Caco-2 (cell line): ENCODE results near the gene IRX3. TPM values are rescaled to one million over a fixed set of nuclear protein-coding genes. Genes with fewer than 3 reads are reported as not detected.

Source experiments
- Bru-seq: library from RNA; stranded (reverse); fragments of 400-500 nt; gene quantifications from one replicate; lab custom pipeline; 2021; lab: Mats Ljungman, UMichigan
- BruChase-seq, 2 experiments: library from RNA; stranded (reverse); fragments of 400-500 nt; gene quantifications; one replicate each; lab custom pipeline; 2021; lab: Mats Ljungman, UMichigan
- BruUV-seq: library from RNA; stranded (reverse); fragments of 400-500 nt; replicated peaks from 2 replicates; lab custom pipeline; 2021; lab: Mats Ljungman, UMichigan
- CTCF ChIA-PET: fragments of 300-600 bp; sonication (Branson Sonifier 250); formaldehyde crosslinking; loops from one replicate; lab custom pipeline; 2022; ENCODE audit warnings: antibody characterized with exemption; lab: Charles Lee
- POLR2A ChIA-PET: fragments of 300-600 bp; sonication (Branson Sonifier 250); formaldehyde crosslinking; loops from one replicate; lab custom pipeline; 2022; ENCODE audit warnings: antibody characterized with exemption; lab: Charles Lee
- DNase-seq, 2 experiments: peaks; one replicate each; pipeline versions ENCODE4 v3.0.0 to v3.0.0-alpha.2; 2020 to 2022
- H3K27me3 ChIP-seq: replicated peaks from 2 replicates; pipeline ENCODE4 v1.6.0; 2011; ENCODE audit warnings: low read length; ENCODE audit not compliant: control insufficient read depth, insufficient read depth
- H3K36me3 ChIP-seq: 2 replicates; pipeline ENCODE4 v1.5.1; 2011; ENCODE audit warnings: low read length; ENCODE audit not compliant: control insufficient read depth, insufficient read depth
- H3K4me1 ChIP-seq: fragments of 250-450 bp; sonication (Bioruptor Pico); 2 replicates; pipeline ENCODE4 v1.5.1; 2020; ENCODE audit warnings: mild to moderate bottlenecking
- H3K4me3 ChIP-seq: 2 replicates; pipeline ENCODE4 v1.5.1; 2011; ENCODE audit warnings: low read depth, mild to moderate bottlenecking, control low read depth, low read length
- H3K9me3 ChIP-seq: fragments of 250-450 bp; sonication (Bioruptor Pico); 2 replicates; pipeline ENCODE4 v1.5.1; 2020; ENCODE audit warnings: mild to moderate bottlenecking, moderate library complexity
- H3K27ac Mint-ChIP-seq: one replicate; pipeline ENCODE4 v1.8.0; 2022; ENCODE audit warnings: mixed read lengths; ENCODE audit not compliant: unreplicated experiment
- H3K27me3 Mint-ChIP-seq: one replicate; pipeline ENCODE4 v1.8.0; 2022; ENCODE audit warnings: mixed read lengths; ENCODE audit not compliant: insufficient read depth, unreplicated experiment
- H3K36me3 Mint-ChIP-seq: one replicate; pipeline ENCODE4 v1.8.0; 2022; ENCODE audit warnings: mild to moderate bottlenecking, mixed read lengths; ENCODE audit not compliant: insufficient read depth, unreplicated experiment
- H3K4me1 Mint-ChIP-seq: one replicate; pipeline ENCODE4 v1.8.0; 2022; ENCODE audit warnings: low read depth, mixed read lengths; ENCODE audit not compliant: unreplicated experiment
- H3K4me3 Mint-ChIP-seq: one replicate; pipeline ENCODE4 v1.8.0; 2022; ENCODE audit warnings: mild to moderate bottlenecking, moderate library complexity, mixed read lengths; ENCODE audit not compliant: unreplicated experiment
- H3K9me3 Mint-ChIP-seq: one replicate; pipeline ENCODE4 v1.8.0; 2022; ENCODE audit warnings: mixed read lengths; ENCODE audit not compliant: unreplicated experiment
- CTCF ChIP-seq, 2 experiments: fragments of 200-600 bp in 1 of 2; IDR thresholded peaks; 1 replicate in 1 of 2; 2 replicates in 1 of 2; pipeline versions ENCODE4 v1.5.1 to v1.8.0; 2011 to 2022; ENCODE audit warnings: antibody characterized with exemption in 1 of 2, control low read depth in 1 of 2, inconsistent platforms in 1 of 2, low read depth in 1 of 2, low read length in 1 of 2, mild to moderate bottlenecking in 1 of 2, moderate library complexity in 1 of 2; ENCODE audit not compliant: insufficient read depth in 1 of 2, severe bottlenecking in 1 of 2, unreplicated experiment in 1 of 2
- intact Hi-C: fragments of 100-400 bp; cut with micrococcal nuclease; formaldehyde crosslinking; loops from one replicate; pipeline ENCODE4 v1.10.0; 2022; ENCODE audit not compliant: unreplicated experiment
- long read RNA-seq: library from polyadenylated mRNA; stranded (forward); transcript quantifications from one replicate; pipeline ENCODE4 v2.0.0, GENCODE V29; 2022
- total RNA-seq: library from RNA; stranded (reverse); gene quantifications from 2 replicates; pipeline ENCODE4 v1.2.3, GENCODE V29; 2022

Gene IRX3
- total RNA-seq (63.2 and 73.3 TPM in 2 replicates), Bru-seq, nascent RNA (percentile 85 among the genes with signal in this experiment), BruChase-seq, experiment 1, labeled RNA remaining after a 2-hour chase (percentile 94 among the genes with signal in this experiment), BruChase-seq, experiment 2, labeled RNA remaining after a 6-hour chase (percentile 81 among the genes with signal in this experiment)
- long read RNA-seq, transcript IRX3-201 (4 exons, 2,601 nt), result major isoform, 42 of 84 reads
- long read RNA-seq, partial matches to known transcripts, result 31 of 84 reads
- long read RNA-seq, other reads (novel, unspliced or antisense), result 11 of 84 reads

DNA sequence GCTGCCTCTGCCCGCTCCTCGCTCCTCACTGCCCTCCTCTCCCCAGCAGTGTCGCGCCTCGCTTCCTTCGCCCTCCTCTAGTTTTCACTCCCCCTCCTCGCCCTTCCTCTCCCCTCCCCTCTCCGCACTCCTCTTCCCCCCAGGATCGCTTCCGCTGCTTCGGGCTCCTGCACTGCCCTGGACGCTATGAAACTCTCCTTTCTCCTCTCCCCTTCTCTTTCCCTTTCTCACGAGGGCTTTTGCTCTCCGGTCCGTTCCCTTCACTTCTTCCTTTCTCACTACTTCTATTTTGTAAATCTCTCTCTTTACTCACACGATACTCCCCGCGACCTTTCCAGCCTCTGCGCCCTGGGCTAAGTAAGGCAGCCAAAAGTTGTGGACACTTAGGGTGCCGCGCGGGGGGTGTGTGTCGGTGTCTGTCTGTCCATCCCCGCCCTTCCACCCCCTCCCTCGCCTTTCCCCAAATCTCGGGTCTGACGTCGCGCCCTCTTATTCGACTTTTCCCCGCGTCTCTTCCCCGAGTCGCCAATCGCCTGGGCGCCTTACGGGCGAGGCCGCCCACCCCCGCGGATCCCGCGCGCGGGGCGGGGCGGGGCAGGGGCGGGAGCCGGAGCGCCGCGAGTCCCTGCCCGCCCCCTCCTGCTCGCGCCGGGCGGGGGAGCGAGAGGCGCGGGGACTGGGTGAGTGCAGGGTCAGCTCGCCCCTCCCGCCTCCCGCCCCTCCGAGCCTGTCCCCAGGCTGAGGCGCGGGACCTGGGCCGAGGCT lies at the start of gene IRX3:
TSS of gene IRX3 (minus strand) at position 422 of the 765 bp plus-strand sequence. CDS start 737 bp downstream, outside the sequence.
- intact Hi-C loops, result loop anchor here (1.0 to 10.0 kb wide), 9 partner anchors 339 to 968 kb away; no protein-coding TSS in a partner anchor
- no peaks in the 10 kb centered on the region for H3K9me3 Mint-ChIP-seq
- Histone ChIP-seq H3K27me3 (no peaks in the 10 kb centered on the region), H3K4me1 (0 out of 2 replicates have a peak, but pooled peaks cover 5% of the 10 kb centered on the region), H3K9me3 (no peaks in the 10 kb centered on the region), H3K4me3 (peak within 1 kb of the TSS; percentile 83), H3K36me3 (no peaks in the 10 kb centered on the region)
- POLR2A ChIA-PET, result interaction anchor here (0.6 kb wide), 1 partner anchor 392 kb away, joined by 3 read pairs; no protein-coding TSS in a partner anchor
- DNase-seq, result peak; percentile 90 to 95
- BruUV-seq, result no TSS peak
- peaks cover 7% of the 10 kb centered on the region for H3K4me1 Mint-ChIP-seq
- no peak for TF ChIP-seq CTCF (IDR thresholded peaks at IDR 0.05; ENCODE audit: insufficient read depth in 1 of 2, low read depth in 1 of 2, low read length in 1 of 2, severe bottlenecking in 1 of 2, unreplicated experiment in 1 of 2)
- CTCF ChIA-PET, result interaction anchor here (0.5 to 0.9 kb wide), 6 partner anchors 12 to 737 kb away, joined by 3 to 10 read pairs (median 3); no protein-coding TSS in a partner anchor
- H3K27ac Mint-ChIP-seq, result peak within 1 kb of the TSS; percentile 79
- H3K4me3 Mint-ChIP-seq, result peak within 1 kb of the TSS; percentile 85
- no peaks in the 10 kb centered on the region for H3K27me3 Mint-ChIP-seq
- H3K36me3 Mint-ChIP-seq, result peaks cover 54% of the 10 kb centered on the region

GRCh38 chr16:54335230-54335629 lies 48.6 kb upstream of the IRX3 start:
- intact Hi-C loops, result no loop called here
- ChIA-PET CTCF (no interaction called here), POLR2A (no interaction called here)
- Histone ChIP-seq H3K9me3 (no peaks in the 10 kb centered on the region), H3K27me3 (no peaks in the 10 kb centered on the region), H3K4me3 (no peak overlapping the region), H3K36me3 (no peaks in the 10 kb centered on the region), H3K4me1 (no peaks in the 10 kb centered on the region)
- Mint-ChIP-seq H3K4me3 (no peak overlapping the region), H3K27ac (no peak overlapping the region), H3K27me3 (no peaks in the 10 kb centered on the region), H3K9me3 (peaks cover 8% of the 10 kb centered on the region), H3K4me1 (no peaks in the 10 kb centered on the region), H3K36me3 (no peaks in the 10 kb centered on the region)
- DNase-seq, result no peak
- TF ChIP-seq CTCF (IDR thresholded peaks at IDR 0.05; ENCODE audit: insufficient read depth in 1 of 2, low read depth in 1 of 2, low read length in 1 of 2, severe bottlenecking in 1 of 2, unreplicated experiment in 1 of 2), result no peak
- no TSS peak for BruUV-seq

DNA sequence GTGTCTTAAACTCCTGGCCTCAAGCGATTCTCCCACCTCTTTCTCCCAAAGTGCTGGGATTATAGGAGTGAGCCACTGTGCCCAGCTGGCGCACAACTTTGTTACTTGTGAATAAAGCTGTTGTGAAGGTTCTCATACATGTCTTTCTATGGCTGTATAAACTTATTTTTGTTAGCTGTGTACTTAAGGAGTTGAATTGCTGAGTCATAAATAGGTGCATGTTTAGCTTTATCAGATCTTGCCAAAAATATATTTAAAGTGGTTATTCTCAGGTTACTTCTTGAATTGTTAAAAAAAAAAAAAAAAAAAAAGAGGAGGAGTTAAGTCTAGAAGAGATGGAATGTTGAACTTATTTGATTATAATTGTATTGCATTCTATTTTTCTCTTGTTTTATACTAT lies 47.6 kb upstream of the IRX3 start:
- Histone ChIP-seq H3K9me3 (no peaks in the 10 kb centered on the region), H3K36me3 (no peaks in the 10 kb centered on the region), H3K27me3 (no peaks in the 10 kb centered on the region), H3K4me1 (no peaks in the 10 kb centered on the region), H3K4me3 (no peak overlapping the region)
- POLR2A ChIA-PET, result interaction anchor here (0.6 kb wide), 1 partner anchor 35 kb away, joined by 6 read pairs; no protein-coding TSS in a partner anchor
- DNase-seq, result no peak
- Mint-ChIP-seq H3K27me3 (no peaks in the 10 kb centered on the region), H3K36me3 (no peaks in the 10 kb centered on the region), H3K4me3 (no peak overlapping the region), H3K4me1 (no peaks in the 10 kb centered on the region), H3K27ac (no peak overlapping the region), H3K9me3 (peaks cover 5% of the 10 kb centered on the region)
- intact Hi-C loops, result no loop called here
- BruUV-seq, result no TSS peak
- CTCF ChIA-PET, result no interaction called here
- no peak for TF ChIP-seq CTCF (IDR thresholded peaks at IDR 0.05; ENCODE audit: insufficient read depth in 1 of 2, low read depth in 1 of 2, low read length in 1 of 2, severe bottlenecking in 1 of 2, unreplicated experiment in 1 of 2)
